Measurements from ENCODE around the gene SLC25A10. TPM values are rescaled to one million over a fixed set of nuclear protein-coding genes. Genes with fewer than 3 reads are reported as not detected.
"Not testable (repeated sequence)": the region's sequence is repeated elsewhere in the genome, so short reads cannot be mapped to it uniquely, and the experiment has no call there.

The SLC25A10 gene
- total and polyA plus RNA-seq, 4 donors = 6.1 to 15.2 (median 12.2) TPM

GRCh38 chr17:81735264-81736102, 23.4 kb downstream of the SLC25A10 start:
- Histone ChIP-seq H3K36me3 (ENCODE audit: control insufficient read depth, insufficient read depth, low read length) (no peaks in the 10 kb centered on the region), H3K9me3 (ENCODE audit: control insufficient read depth, insufficient read depth, low read length) (no peaks in the 10 kb centered on the region), H3K4me3 (ENCODE audit: low read depth, low read length) (no peak overlapping the region), H3K27me3 (ENCODE audit: control insufficient read depth, insufficient read depth, low read length) (no peaks in the 10 kb centered on the region), H3K4me1 (ENCODE audit: control insufficient read depth, insufficient read depth, low read length) (peaks cover 41% of the 10 kb centered on the region), H3K27ac (ENCODE audit: low read depth, low read length) (no peak overlapping the region)
- no peak for DNase-seq (ENCODE audit: low read depth in 4 of 6, low spot score in 6 of 6)
- WGBS (ENCODE audit: insufficient coverage) = 59% methylated on average over 24 of the region's 30 CpGs

GRCh38 chr17:81737947-81738800, 26.1 kb downstream of the SLC25A10 start:
- Histone ChIP-seq H3K9me3 (ENCODE audit: control insufficient read depth, insufficient read depth, low read length) (no peaks in the 10 kb centered on the region), H3K4me3 (ENCODE audit: low read depth, low read length) (no peak overlapping the region), H3K4me1 (ENCODE audit: control insufficient read depth, insufficient read depth, low read length) (peaks cover 20% of the 10 kb centered on the region), H3K27me3 (ENCODE audit: control insufficient read depth, insufficient read depth, low read length) (no peaks in the 10 kb centered on the region), H3K36me3 (ENCODE audit: control insufficient read depth, insufficient read depth, low read length) (no peaks in the 10 kb centered on the region), H3K27ac (ENCODE audit: low read depth, low read length) (no peak overlapping the region)
- DNase-seq (ENCODE audit: low read depth in 4 of 6, low spot score in 6 of 6) = no peak
- WGBS (ENCODE audit: insufficient coverage) = 84% methylated on average over 28 of the region's 31 CpGs

GRCh38 chr17:81738801-81739393, 26.8 kb downstream of the SLC25A10 start:
- Histone ChIP-seq H3K4me3 (ENCODE audit: low read depth, low read length) (no peak overlapping the region), H3K27ac (ENCODE audit: low read depth, low read length) (no peak overlapping the region), H3K9me3 (ENCODE audit: control insufficient read depth, insufficient read depth, low read length) (no peaks in the 10 kb centered on the region), H3K36me3 (ENCODE audit: control insufficient read depth, insufficient read depth, low read length) (no peaks in the 10 kb centered on the region), H3K4me1 (ENCODE audit: control insufficient read depth, insufficient read depth, low read length) (peaks cover 16% of the 10 kb centered on the region), H3K27me3 (ENCODE audit: control insufficient read depth, insufficient read depth, low read length) (no peaks in the 10 kb centered on the region)
- 82% methylated on average over 27 of the region's 27 CpGs for WGBS (ENCODE audit: insufficient coverage)
- DNase-seq (ENCODE audit: low read depth in 4 of 6, low spot score in 6 of 6) = no peak

- DNase-seq (ENCODE audit: low read depth in 4 of 6, low spot score in 6 of 6); H3K9me3 ChIP-seq (ENCODE audit: control insufficient read depth, insufficient read depth, low read length); H3K4me3 ChIP-seq (ENCODE audit: low read depth, low read length); H3K4me1 ChIP-seq (ENCODE audit: control insufficient read depth, insufficient read depth, low read length); H3K27ac ChIP-seq (ENCODE audit: low read depth, low read length); H3K36me3 ChIP-seq (ENCODE audit: control insufficient read depth, insufficient read depth, low read length); H3K27me3 ChIP-seq (ENCODE audit: control insufficient read depth, insufficient read depth, low read length): not testable (repeated sequence)
- 94% methylated on average over 6 of the region's 8 CpGs for WGBS (ENCODE audit: insufficient coverage)
These were observed 27.5 kb downstream of the SLC25A10 start for GRCh38 chr17:81739593-81739992.

- no peak for DNase-seq (ENCODE audit: low read depth in 4 of 6, low spot score in 6 of 6)
- H3K36me3 ChIP-seq (ENCODE audit: control insufficient read depth, insufficient read depth, low read length) = no peaks in the 10 kb centered on the region
- peaks cover 5% of the 10 kb centered on the region for H3K4me1 ChIP-seq (ENCODE audit: control insufficient read depth, insufficient read depth, low read length)
- H3K4me3 ChIP-seq (ENCODE audit: low read depth, low read length) = no peak overlapping the region
- H3K27me3 ChIP-seq (ENCODE audit: control insufficient read depth, insufficient read depth, low read length) = no peaks in the 10 kb centered on the region
- no peak overlapping the region for H3K27ac ChIP-seq (ENCODE audit: low read depth, low read length)
- 57% methylated on average over 25 of the region's 28 CpGs for WGBS (ENCODE audit: insufficient coverage)
- no peaks in the 10 kb centered on the region for H3K9me3 ChIP-seq (ENCODE audit: control insufficient read depth, insufficient read depth, low read length)
These were observed 28.4 kb downstream of the SLC25A10 start for GRCh38 chr17:81740395-81740961.

- Histone ChIP-seq H3K27ac (ENCODE audit: low read depth, low read length) (no peak overlapping the region), H3K9me3 (ENCODE audit: control insufficient read depth, insufficient read depth, low read length) (no peaks in the 10 kb centered on the region), H3K4me3 (ENCODE audit: low read depth, low read length) (no peak overlapping the region), H3K36me3 (ENCODE audit: control insufficient read depth, insufficient read depth, low read length) (no peaks in the 10 kb centered on the region), H3K27me3 (ENCODE audit: control insufficient read depth, insufficient read depth, low read length) (no peaks in the 10 kb centered on the region), H3K4me1 (ENCODE audit: control insufficient read depth, insufficient read depth, low read length) (peaks cover 1% of the 10 kb centered on the region)
- 60% methylated on average over 15 of the region's 22 CpGs for WGBS (ENCODE audit: insufficient coverage)
- DNase-seq (ENCODE audit: low read depth in 4 of 6, low spot score in 6 of 6) = no peak
These were observed 29.0 kb downstream of the SLC25A10 start for GRCh38 chr17:81741049-81741593.

GRCh38 chr17:81741594-81742452, 29.7 kb downstream of the SLC25A10 start:
- Histone ChIP-seq H3K27me3 (ENCODE audit: control insufficient read depth, insufficient read depth, low read length) (no peaks in the 10 kb centered on the region), H3K4me1 (ENCODE audit: control insufficient read depth, insufficient read depth, low read length) (no peaks in the 10 kb centered on the region), H3K27ac (ENCODE audit: low read depth, low read length) (no peak overlapping the region), H3K9me3 (ENCODE audit: control insufficient read depth, insufficient read depth, low read length) (no peaks in the 10 kb centered on the region), H3K36me3 (ENCODE audit: control insufficient read depth, insufficient read depth, low read length) (no peaks in the 10 kb centered on the region), H3K4me3 (ENCODE audit: low read depth, low read length) (no peak overlapping the region)
- WGBS (ENCODE audit: insufficient coverage) = 65% methylated on average over 25 of the region's 26 CpGs
- no peak for DNase-seq (ENCODE audit: low read depth in 4 of 6, low spot score in 6 of 6)
